OCI-LY1 (cell line): Measurements from ENCODE around the gene SDK1.

Source experiments
- CTCF ChIP-seq: fragments of 200-600 bp; sonication (generic), shearing (Covaris generic); IDR thresholded peaks from 2 replicates; pipeline ENCODE4 v1.5.1; 2017; ENCODE audit warnings: mild to moderate bottlenecking, antibody characterized with exemption, low read length, moderate library complexity, mixed read lengths
- EZH2 ChIP-seq: fragments of 200-600 bp; sonication (generic), shearing (Covaris generic); IDR thresholded peaks from 2 replicates; pipeline ENCODE4 v1.8.0; 2017; ENCODE audit warnings: borderline replicate concordance, mixed run types, mild to moderate bottlenecking, antibody characterized with exemption, low read length, moderate library complexity, mixed read lengths

GRCh38 chr7:4234498-4234855 is 933.4 kb downstream of the SDK1 start:
- TF ChIP-seq CTCF, result no peak
- TF ChIP-seq EZH2, result no peak
